HG03196 (cell line): Measurements from ENCODE around the gene MAP2K2.

Source experiments
- ATAC-seq: cut with Tn5 transposase; IDR thresholded peaks from one replicate; pipeline ENCODE4 v1.9.1; 2021; ENCODE audit not compliant: unreplicated experiment

Gene MAP2K2

GRCh38 chr19:4061683-4062418 is 62.1 kb downstream of the MAP2K2 start:
- ATAC-seq, result no peak

- ATAC-seq, result no peak
Measured at GRCh38 chr19:4061178-4061682, 62.7 kb downstream of the MAP2K2 start.

GRCh38 chr19:4060621-4061177 is 63.2 kb downstream of the MAP2K2 start:
- no peak for ATAC-seq

GRCh38 chr19:4059891-4060620 is 63.9 kb downstream of the MAP2K2 start:
- no peak for ATAC-seq

GRCh38 chr19:4059453-4059871 is 64.5 kb downstream of the MAP2K2 start:
- ATAC-seq, result no peak

- no peak for ATAC-seq
Measured at GRCh38 chr19:4058693-4059452, 65.0 kb downstream of the MAP2K2 start.

- ATAC-seq, result no peak
Measured at GRCh38 chr19:4057931-4058692, 65.8 kb downstream of the MAP2K2 start.

- ATAC-seq, result no peak
Measured at GRCh38 chr19:4055209-4055552, 68.7 kb downstream of the MAP2K2 start.

GRCh38 chr19:4054441-4055208 is 69.3 kb downstream of the MAP2K2 start:
- ATAC-seq, result no peak

- no peak for ATAC-seq
Measured at GRCh38 chr19:4053423-4054324, 70.2 kb downstream of the MAP2K2 start.

- no peak for ATAC-seq
Measured at GRCh38 chr19:4052993-4053422, 70.9 kb downstream of the MAP2K2 start.

GRCh38 chr19:4052114-4052992 is 71.6 kb downstream of the MAP2K2 start:
- ATAC-seq, result no peak

- ATAC-seq, result no peak
Measured at GRCh38 chr19:4051175-4052101, 72.5 kb downstream of the MAP2K2 start.

GRCh38 chr19:4049432-4049831 is 74.5 kb downstream of the MAP2K2 start:
- no peak for ATAC-seq

- no peak for ATAC-seq
Measured at GRCh38 chr19:4046946-4047683, 76.8 kb downstream of the MAP2K2 start.

GRCh38 chr19:4046362-4046691 is 77.6 kb downstream of the MAP2K2 start:
- ATAC-seq, result no peak
